CD4-positive, alpha-beta T cell treated with Interleukin-4 for 4 hours (primary cell): Measurements from ENCODE around the gene STX10.
A peak's percentile ranks its signal among the peaks of the same experiment; 100 is the strongest.
"Not testable (repeated sequence)": the region's sequence is repeated elsewhere in the genome, so short reads cannot be mapped to it uniquely, and the experiment has no call there.

Experiments used
- DNase-seq: peaks from one replicate; pipeline ENCODE4 v3.0.0-alpha.2; 2020

The STX10 gene

DNA sequence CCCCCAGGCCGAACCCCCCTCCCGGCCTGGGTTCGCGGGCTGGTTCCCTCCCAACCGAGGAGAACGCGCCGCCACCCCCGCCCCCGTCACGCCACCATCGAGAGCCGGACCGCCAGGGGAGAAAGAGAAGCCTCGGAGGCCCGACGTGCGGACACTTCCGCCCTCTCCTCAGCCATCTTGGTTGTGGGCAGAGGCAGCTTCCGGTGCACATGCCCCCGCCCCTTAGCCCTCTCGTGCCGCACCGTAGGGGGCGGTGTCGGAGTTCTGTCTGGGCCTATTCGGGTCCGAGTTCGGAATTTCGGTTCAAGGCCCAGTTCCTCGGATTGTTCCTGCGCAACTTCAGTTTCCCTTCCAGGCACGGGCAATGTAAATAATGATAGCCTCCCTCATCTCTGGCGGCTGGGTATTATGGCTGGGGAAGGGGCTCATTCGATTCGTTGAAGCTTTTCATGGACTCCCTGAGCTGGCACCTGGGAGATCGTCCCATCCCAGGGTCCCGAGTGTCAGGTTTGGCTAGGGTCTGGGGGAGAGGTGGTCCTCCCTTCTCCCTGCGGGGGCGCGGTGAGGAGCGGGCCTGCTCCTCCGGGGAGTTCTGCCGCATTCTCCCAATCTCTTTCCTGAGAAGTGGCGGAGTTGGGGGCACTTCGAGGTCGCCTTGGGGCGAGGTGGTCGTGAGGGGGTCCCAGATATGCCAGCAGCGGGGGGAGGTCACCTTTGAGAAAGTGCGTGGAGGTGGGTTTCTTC is at the start of gene STX10, which contains the start of gene IER2:
STX10 (minus strand) TSS at position 189 of the 744 bp plus-strand sequence. CDS start 202 bp downstream, outside the sequence.
IER2 (plus strand) TSS at position 225 of the 744 bp plus-strand sequence. CDS start 2,776 bp downstream, outside the sequence.
- peak; percentile 94 for DNase-seq

DNA sequence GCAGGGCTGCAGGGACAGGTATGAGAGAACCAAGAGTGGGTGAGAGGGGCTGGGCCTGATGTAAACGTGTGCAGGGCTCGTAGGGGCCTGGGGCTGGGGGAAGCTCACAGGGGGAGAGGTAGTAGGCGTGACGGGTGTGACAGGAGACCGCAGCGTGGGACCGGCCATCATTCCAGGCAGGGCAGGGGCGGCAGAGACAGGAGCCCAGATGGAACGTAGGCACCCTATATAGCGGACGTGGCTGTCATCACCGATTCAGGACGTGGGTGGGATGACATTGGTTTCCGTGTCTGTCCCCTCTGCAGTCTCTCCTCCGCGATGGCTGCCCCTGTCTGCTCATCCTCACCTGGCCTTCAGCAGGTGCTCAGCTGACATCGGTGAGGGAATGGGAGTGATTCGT is 48.5 kb upstream of the STX10 start:
- DNase-seq: no peak

- peak; percentile 75 for DNase-seq
These were observed 45.5 kb upstream of the STX10 start for GRCh38 chr19:13195678-13196077.

- DNase-seq: peak; percentile 4
These were observed 40.8 kb upstream of the STX10 start for GRCh38 chr19:13190781-13191540.

GRCh38 chr19:13189600-13189999 is 39.4 kb upstream of the STX10 start:
- DNase-seq: no peak

GRCh38 chr19:13187419-13187818 is 37.2 kb upstream of the STX10 start:
- DNase-seq: no peak

DNA sequence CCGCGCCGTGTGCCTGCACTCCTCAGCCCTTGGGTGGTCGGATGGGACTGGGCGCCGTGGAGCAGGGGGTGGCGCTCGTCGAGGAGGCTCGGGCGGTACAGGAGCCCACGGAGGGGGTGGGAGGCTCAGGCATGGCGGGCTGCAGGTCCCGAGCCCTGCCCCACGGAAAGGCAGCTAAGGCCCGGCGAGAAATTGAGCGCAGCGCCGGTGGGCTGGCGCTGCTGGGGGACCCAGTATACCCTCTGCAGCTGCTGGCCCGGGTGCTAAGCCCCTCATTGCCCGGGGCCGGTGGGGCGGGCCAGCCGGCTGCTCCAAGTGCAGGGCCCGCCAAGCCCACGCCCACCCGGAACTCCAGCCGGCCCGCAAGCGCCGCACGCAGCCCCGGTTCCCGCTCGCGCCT is 36.5 kb upstream of the STX10 start:
- DNase-seq: not testable (repeated sequence)

DNA sequence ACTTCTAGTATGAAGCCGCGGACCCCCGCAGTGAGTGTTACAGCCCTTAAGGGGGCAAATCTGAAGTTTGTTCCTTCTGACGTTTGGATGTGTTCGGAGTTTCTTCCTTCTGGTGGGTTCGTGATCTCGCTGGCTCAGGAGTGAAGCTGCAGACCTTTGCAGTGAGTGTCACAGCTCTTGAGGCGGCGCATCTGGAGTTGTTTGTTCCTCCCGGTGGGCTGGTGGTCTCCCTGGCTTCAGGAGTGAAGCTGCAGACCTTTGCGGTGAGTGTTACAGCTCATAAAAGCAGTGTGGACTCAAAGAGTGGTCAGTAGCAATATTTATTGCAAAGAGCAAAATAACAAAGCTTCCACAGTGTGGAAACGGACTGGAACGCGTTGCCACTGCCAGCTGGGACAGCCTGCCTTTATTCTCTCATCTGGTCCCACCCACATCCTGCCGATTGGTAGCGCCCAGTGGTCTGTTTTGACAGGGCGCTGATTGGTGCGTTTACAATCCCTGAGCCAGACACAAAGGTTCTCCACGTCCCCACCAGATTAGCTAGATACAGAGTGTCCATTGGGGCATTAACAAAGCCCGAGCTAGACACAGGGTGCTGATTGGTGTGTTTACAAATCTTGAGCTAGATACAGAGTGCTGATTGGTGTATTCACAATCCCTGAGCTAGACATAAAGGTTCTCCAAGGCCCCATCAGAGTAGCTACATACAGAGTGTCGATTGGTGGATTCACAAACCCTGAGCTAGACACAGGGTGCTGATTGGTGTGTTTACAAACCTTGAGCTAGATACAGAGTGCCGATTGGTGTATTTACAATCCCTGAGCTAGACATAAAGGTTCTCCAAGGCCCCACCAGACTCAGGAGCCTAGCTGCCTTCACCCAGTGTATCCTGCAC is 35.8 kb upstream of the STX10 start:
- DNase-seq: not testable (repeated sequence)

DNA sequence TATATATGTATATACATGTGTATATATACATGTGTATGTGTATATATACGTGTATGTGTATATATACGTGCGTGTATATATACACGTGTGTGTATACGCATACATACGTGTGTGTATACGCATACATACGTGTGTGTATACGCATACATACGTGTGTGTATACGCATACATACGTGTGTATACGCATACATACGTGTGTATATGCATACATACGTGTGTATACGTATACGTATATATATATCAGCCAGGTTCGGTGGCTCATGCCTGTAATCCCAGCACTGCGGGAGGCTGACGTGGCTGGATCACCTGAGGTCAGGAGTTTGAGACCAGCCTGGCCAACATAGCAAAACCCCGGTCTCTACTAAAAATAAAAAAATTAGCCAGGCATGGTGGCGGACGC is 34.8 kb upstream of the STX10 start:
- DNase-seq: not testable (repeated sequence)

- no peak for DNase-seq
These were observed 31.7 kb upstream of the STX10 start for GRCh38 chr19:13181747-13182388.

GRCh38 chr19:13178291-13178690 is 28.1 kb upstream of the STX10 start:
- not testable (repeated sequence) for DNase-seq

GRCh38 chr19:13177584-13177983 is 27.4 kb upstream of the STX10 start:
- not testable (repeated sequence) for DNase-seq

GRCh38 chr19:13176345-13176744 is 26.2 kb upstream of the STX10 start:
- DNase-seq: no peak

GRCh38 chr19:13173139-13173737 is 23.1 kb upstream of the STX10 start:
- no peak for DNase-seq

DNA sequence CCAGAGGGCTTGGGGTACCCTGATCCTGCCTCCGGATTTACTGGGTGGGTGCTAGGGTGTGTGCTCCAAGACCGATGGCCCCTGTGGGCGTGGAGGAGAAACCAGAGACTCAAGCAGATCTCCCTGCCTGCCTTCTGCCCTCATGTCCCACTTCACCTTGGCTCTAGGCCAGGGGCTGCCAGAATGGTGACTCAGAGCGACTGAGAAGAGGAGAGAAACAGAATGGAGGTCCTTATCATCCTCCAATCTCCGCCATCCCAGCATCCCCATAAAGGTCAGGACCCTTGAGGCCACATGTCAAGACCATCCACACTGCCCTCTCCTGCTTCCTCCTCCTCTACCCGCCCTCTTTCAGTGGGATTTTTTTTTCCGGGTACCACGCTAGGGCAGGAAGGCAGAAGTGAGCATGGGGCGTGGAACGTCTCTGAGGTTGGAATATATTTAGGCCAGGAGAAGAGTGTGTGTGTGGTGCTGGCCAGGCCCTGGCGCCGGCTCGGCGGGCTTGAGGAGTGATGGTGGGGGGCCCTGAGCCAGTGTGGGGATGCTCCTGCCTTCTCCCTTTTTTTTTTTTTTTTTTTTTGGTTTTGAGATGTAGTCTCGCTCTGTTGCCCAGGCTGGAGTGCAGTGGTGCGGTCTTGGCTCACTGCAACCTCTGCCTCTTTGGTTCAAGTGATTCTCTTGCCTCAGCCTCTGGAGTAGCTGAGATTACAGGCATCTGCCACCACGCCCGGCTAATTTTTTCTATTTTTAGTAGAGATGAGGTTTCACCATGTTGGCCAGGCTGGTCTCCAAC is 22.4 kb upstream of the STX10 start:
- peak; percentile 89 for DNase-seq

- no peak for DNase-seq
These were observed 21.0 kb upstream of the STX10 start for GRCh38 chr19:13171146-13171545.

GRCh38 chr19:13169769-13170168 is 19.6 kb upstream of the STX10 start:
- DNase-seq: no peak

DNA sequence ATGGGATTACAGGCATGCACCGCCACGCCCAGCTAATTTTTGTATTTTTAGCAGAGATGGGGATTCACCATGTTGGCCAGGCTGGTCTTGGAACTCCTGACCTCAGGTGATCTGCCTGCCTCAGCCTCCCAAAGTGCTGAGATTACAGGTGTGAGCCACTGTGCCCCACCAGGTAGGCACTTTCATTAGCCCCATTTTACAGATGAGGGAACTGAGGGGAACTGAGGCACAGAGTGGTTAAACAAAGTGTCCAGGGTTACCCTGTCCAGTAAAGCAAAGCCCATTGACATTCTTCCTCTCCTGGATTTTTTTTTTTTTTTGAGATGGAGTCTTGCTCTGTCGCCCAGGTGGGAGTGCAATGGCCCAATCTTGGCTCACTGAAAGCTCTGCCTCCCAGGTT is 16.0 kb upstream of the STX10 start:
- DNase-seq: not testable (repeated sequence)

- DNase-seq: no peak
These were observed 15.2 kb upstream of the STX10 start for GRCh38 chr19:13165162-13165997.
